ENCODE measurements around the gene MMP28.

MMP28 gene

GRCh38 chr17:35819455-35819854, 24.0 kb upstream of the MMP28 start:
- no peak for TF ChIP-seq POLR2AphosphoS5 (IDR thresholded peaks at IDR 0.05; ENCODE audit: borderline replicate concordance, low read depth, low read length)
- TF ChIP-seq FOXP2 (optimal IDR thresholded peaks at IDR 0.05; ENCODE audit: control extremely low read depth, extremely low read length, insufficient read depth) = no peak
- no peak for TF ChIP-seq EZH2 (IDR thresholded peaks at IDR 0.05)
- H3K9ac ChIP-seq (ENCODE audit: insufficient read length) = no peak overlapping the region
- no peak overlapping the region for H3K27ac ChIP-seq
- DNase-seq (ENCODE audit: low read depth, low spot score) = no peak
- H3K36me3 ChIP-seq (ENCODE audit: insufficient read depth, low read length) = peaks cover 95% of the 10 kb centered on the region
- no peaks in the 10 kb centered on the region for H3K9me3 ChIP-seq (ENCODE audit: low read depth, low read length)
- H3K4me3 ChIP-seq = no peak overlapping the region

- TF ChIP-seq POLR2AphosphoS5 (IDR thresholded peaks at IDR 0.05; ENCODE audit: borderline replicate concordance, low read depth, low read length) (no peak), EZH2 (IDR thresholded peaks at IDR 0.05) (no peak), FOXP2 (optimal IDR thresholded peaks at IDR 0.05; ENCODE audit: control extremely low read depth, extremely low read length, insufficient read depth) (no peak)
- H3K4me3 ChIP-seq = no peak overlapping the region
- H3K9ac ChIP-seq (ENCODE audit: insufficient read length) = no peak overlapping the region
- H3K36me3 ChIP-seq (ENCODE audit: insufficient read depth, low read length) = peaks cover 84% of the 10 kb centered on the region
- H3K9me3 ChIP-seq (ENCODE audit: low read depth, low read length) = no peaks in the 10 kb centered on the region
- DNase-seq (ENCODE audit: low read depth, low spot score) = no peak
- no peak overlapping the region for H3K27ac ChIP-seq
Measured at GRCh38 chr17:35817196-35817595, 21.8 kb upstream of the MMP28 start.

GRCh38 chr17:35816723-35817122, 21.3 kb upstream of the MMP28 start:
- TF ChIP-seq POLR2AphosphoS5 (IDR thresholded peaks at IDR 0.05; ENCODE audit: borderline replicate concordance, low read depth, low read length) (no peak), EZH2 (IDR thresholded peaks at IDR 0.05) (no peak), FOXP2 (optimal IDR thresholded peaks at IDR 0.05; ENCODE audit: control extremely low read depth, extremely low read length, insufficient read depth) (no peak)
- DNase-seq (ENCODE audit: low read depth, low spot score) = no peak
- H3K36me3 ChIP-seq (ENCODE audit: insufficient read depth, low read length) = peaks cover 84% of the 10 kb centered on the region

GRCh38 chr17:35812456-35812855, 17.0 kb upstream of the MMP28 start:
- DNase-seq (ENCODE audit: low read depth, low spot score) = no peak
- TF ChIP-seq EZH2 (IDR thresholded peaks at IDR 0.05) = no peak
- TF ChIP-seq FOXP2 (optimal IDR thresholded peaks at IDR 0.05; ENCODE audit: control extremely low read depth, extremely low read length, insufficient read depth) = no peak
- no peak for TF ChIP-seq POLR2AphosphoS5 (IDR thresholded peaks at IDR 0.05; ENCODE audit: borderline replicate concordance, low read depth, low read length)
- H3K27ac ChIP-seq = no peak overlapping the region
- H3K4me3 ChIP-seq = no peak overlapping the region
- H3K36me3 ChIP-seq (ENCODE audit: insufficient read depth, low read length) = peaks cover 59% of the 10 kb centered on the region
- H3K9ac ChIP-seq (ENCODE audit: insufficient read length) = no peak overlapping the region
- H3K9me3 ChIP-seq (ENCODE audit: low read depth, low read length) = no peaks in the 10 kb centered on the region

More at GRCh38 chr17:35816723-35817122, 21.3 kb upstream of the MMP28 start:
- no peak overlapping the region for H3K4me3 ChIP-seq
- no peak overlapping the region for H3K9ac ChIP-seq (ENCODE audit: insufficient read length)
- H3K27ac ChIP-seq = no peak overlapping the region
- no peaks in the 10 kb centered on the region for H3K9me3 ChIP-seq (ENCODE audit: low read depth, low read length)

- Histone ChIP-seq H3K9me3 (ENCODE audit: low read depth, low read length) (no peaks in the 10 kb centered on the region), H3K36me3 (ENCODE audit: insufficient read depth, low read length) (peaks cover 52% of the 10 kb centered on the region), H3K4me3 (peak overlapping the region; percentile 94), H3K9ac (ENCODE audit: insufficient read length) (peak overlapping the region; percentile 98), H3K27ac (peak overlapping the region; percentile 60; the same call in 1 of the 2 replicates)
- DNase-seq (ENCODE audit: low read depth, low spot score) = no peak
- TF ChIP-seq EZH2 (IDR thresholded peaks at IDR 0.05) (no peak), FOXP2 (optimal IDR thresholded peaks at IDR 0.05; ENCODE audit: control extremely low read depth, extremely low read length, insufficient read depth) (no peak), POLR2AphosphoS5 (IDR thresholded peaks at IDR 0.05; ENCODE audit: borderline replicate concordance, low read depth, low read length) (no peak; the same call in 1 of the 2 replicates)
Measured at GRCh38 chr17:35811759-35812158, 16.3 kb upstream of the MMP28 start.

- H3K36me3 ChIP-seq (ENCODE audit: insufficient read depth, low read length) = peaks cover 34% of the 10 kb centered on the region
- H3K9ac ChIP-seq (ENCODE audit: insufficient read length) = peak overlapping the region; percentile 98
- no peaks in the 10 kb centered on the region for H3K9me3 ChIP-seq (ENCODE audit: low read depth, low read length)
- DNase-seq (ENCODE audit: low read depth, low spot score) = no peak
- peak overlapping the region; percentile 94 for H3K4me3 ChIP-seq
- TF ChIP-seq POLR2AphosphoS5 (IDR thresholded peaks at IDR 0.05; ENCODE audit: borderline replicate concordance, low read depth, low read length) (no peak), FOXP2 (optimal IDR thresholded peaks at IDR 0.05; ENCODE audit: control extremely low read depth, extremely low read length, insufficient read depth) (no peak), EZH2 (IDR thresholded peaks at IDR 0.05) (no peak)
- H3K27ac ChIP-seq = peak overlapping the region; percentile 98
Measured at GRCh38 chr17:35809855-35810461, 14.5 kb upstream of the MMP28 start.

- H3K9ac ChIP-seq (ENCODE audit: insufficient read length) = peak within 1 kb of the TSS; percentile 98
- TF ChIP-seq POLR2AphosphoS5 (IDR thresholded peaks at IDR 0.05; ENCODE audit: borderline replicate concordance, low read depth, low read length) (peak; percentile 99), FOXP2 (optimal IDR thresholded peaks at IDR 0.05; ENCODE audit: control extremely low read depth, extremely low read length, insufficient read depth) (peak; percentile 72), EZH2 (IDR thresholded peaks at IDR 0.05) (no peak)
- H3K9me3 ChIP-seq (ENCODE audit: low read depth, low read length) = no peaks in the 10 kb centered on the region
- H3K27ac ChIP-seq = peak within 1 kb of the TSS; percentile 98
- H3K4me3 ChIP-seq = peak within 1 kb of the TSS; percentile 94
- peak; percentile 97 for DNase-seq (ENCODE audit: low read depth, low spot score)
- peaks cover 34% of the 10 kb centered on the region for H3K36me3 ChIP-seq (ENCODE audit: insufficient read depth, low read length)
Measured at GRCh38 chr17:35808962-35809854, 13.8 kb upstream of the MMP28 start, which contains the start of gene TAF15. TSS of gene TAF15 (plus strand) at chr17:35809484. CDS start at chr17:35809570, 86 bp downstream.
